ENCODE results near the gene BAK1.

BAK1 gene

DNA sequence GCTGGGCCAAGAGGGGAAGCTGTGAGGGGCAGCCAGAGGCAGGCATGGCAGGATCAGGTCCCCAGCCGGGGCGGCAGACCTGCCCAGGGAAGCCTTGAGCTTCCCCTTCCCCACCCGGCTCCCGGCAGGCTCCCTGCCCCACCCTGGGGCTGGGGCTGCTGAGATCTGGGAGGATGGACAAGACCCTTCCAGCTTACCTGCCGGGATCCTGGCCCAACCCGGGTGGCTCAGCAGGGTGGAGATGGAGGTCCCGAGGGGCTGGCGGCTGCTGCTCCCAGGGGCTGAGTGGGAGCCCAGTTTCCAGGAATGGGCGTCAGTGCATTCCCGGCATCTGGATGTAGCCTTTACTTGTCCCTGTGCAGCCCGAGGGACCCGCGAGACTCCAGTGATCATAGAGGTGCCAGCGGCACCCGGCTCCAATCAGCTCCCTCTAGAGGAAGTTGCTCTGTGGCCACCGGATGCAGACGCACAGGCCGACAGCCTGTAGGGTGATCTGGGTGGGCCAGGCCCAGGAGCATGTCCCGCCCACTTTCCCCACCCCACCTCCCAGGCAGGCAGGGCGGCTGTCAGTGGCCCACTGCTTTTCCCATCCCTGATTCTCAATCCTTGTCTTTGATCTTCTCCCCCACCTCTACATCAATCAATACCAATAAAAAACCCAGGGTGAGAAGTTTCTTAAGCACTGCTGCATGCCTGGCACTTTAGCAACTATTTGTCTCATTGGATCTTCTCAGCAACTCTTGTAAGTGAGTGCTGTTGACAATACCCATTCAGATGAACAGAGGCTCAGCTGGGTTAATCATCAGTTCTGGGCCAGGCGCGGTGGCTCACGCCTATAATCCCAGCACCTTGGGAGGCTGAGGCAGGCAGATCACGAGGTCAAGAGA, at the start of gene BAK1:
Gene BAK1, minus strand, starts transcription at position 449 of the 887 bp plus-strand sequence. CDS start 2,672 bp downstream, outside the sequence.
- H3K27ac ChIP-seq = peak within 1 kb of the TSS; percentile 76
- no peak for TF ChIP-seq ZFX (IDR thresholded peaks at IDR 0.05; ENCODE audit: borderline replicate concordance)
- TF ChIP-seq, protein P1, sequence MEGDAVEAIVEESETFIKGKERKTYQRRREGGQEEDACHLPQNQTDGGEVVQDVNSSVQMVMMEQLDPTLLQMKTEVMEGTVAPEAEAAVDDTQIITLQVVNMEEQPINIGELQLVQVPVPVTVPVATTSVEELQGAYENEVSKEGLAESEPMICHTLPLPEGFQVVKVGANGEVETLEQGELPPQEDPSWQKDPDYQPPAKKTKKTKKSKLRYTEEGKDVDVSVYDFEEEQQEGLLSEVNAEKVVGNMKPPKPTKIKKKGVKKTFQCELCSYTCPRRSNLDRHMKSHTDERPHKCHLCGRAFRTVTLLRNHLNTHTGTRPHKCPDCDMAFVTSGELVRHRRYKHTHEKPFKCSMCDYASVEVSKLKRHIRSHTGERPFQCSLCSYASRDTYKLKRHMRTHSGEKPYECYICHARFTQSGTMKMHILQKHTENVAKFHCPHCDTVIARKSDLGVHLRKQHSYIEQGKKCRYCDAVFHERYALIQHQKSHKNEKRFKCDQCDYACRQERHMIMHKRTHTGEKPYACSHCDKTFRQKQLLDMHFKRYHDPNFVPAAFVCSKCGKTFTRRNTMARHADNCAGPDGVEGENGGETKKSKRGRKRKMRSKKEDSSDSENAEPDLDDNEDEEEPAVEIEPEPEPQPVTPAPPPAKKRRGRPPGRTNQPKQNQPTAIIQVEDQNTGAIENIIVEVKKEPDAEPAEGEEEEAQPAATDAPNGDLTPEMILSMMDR (IDR thresholded peaks at IDR 0.05) = peak; percentile 74

DNA sequence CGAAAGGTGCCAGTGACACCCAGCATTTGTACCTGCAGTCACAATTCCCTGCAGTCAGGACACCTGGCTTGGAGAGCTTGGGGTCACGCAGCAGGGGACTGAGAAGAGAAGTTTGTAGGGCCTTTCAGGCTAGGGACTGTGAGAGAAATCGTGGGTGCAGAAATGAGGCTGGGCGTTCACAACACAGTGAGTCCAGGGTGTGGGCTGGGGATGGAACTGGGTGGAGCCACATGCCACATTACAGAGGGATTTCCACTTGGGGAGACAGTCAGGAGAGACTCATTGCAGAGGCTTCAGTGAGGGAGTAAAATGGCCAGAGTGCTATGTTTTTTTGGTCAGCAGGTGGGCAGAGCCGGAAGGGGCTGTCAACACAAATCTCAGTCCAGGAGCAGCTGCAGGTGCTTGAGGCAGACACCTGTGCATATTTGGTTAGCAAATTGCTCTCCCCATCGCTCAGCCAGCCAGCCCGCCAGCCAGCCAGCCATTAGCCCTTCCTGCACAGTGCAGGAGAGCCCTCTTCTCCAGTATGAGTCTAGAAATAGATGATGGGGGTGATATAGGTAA, 48.4 kb upstream of the BAK1 start:
- H3K27ac ChIP-seq = no peak overlapping the region
- no peak for TF ChIP-seq ZFX (IDR thresholded peaks at IDR 0.05; ENCODE audit: borderline replicate concordance)
- TF ChIP-seq, protein P1 (IDR thresholded peaks at IDR 0.05) = no peak

DNA sequence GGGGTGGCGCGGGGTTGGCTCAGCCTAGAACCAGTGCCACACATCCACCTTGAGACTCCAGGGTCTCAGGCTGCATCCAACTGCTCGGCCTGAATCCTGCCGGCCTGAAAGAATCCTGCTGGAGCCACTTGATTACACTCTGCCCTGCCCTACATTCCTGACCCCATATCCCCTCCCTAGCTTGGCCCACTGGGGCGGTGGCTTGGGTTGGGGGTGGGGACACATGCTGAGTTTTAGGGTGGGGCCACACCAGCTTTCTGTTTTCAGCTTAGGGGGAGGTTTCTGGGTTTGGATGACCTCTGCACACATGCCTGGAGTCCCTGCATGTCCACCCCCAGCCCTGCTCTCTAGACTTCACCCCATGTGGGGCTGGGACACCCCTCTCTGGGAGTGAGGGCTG, 47.8 kb upstream of the BAK1 start:
- no peak overlapping the region for H3K27ac ChIP-seq
- TF ChIP-seq, protein P1 (IDR thresholded peaks at IDR 0.05) = no peak
- TF ChIP-seq ZFX (IDR thresholded peaks at IDR 0.05; ENCODE audit: borderline replicate concordance) = no peak

DNA sequence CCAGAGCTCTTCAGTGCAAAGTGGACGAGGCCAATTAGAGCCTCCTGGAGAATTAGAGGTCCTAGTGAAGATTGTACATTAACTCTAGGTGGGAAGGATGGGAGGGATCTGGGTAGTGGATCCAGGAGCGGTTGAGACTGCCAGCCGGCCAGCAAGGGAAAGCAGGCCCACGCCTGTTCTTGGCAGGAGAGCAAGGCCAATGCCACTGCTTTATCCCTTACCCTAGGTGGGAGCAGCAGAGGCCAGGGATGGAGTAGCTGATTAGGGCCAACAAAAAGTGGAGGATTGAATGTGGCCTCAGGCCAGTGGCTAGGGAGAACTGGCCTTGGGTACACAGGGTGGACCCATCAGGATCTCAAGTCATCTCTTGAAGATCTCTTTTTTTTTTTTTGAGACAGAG, 44.8 kb upstream of the BAK1 start:
- TF ChIP-seq, protein P1 (IDR thresholded peaks at IDR 0.05) = no peak
- TF ChIP-seq ZFX (IDR thresholded peaks at IDR 0.05; ENCODE audit: borderline replicate concordance) = no peak
- H3K27ac ChIP-seq = no peak overlapping the region

GRCh38 chr6:33623895-33624381, 43.9 kb upstream of the BAK1 start:
- no peak overlapping the region for H3K27ac ChIP-seq
- TF ChIP-seq, protein P1 (IDR thresholded peaks at IDR 0.05) = no peak
- TF ChIP-seq ZFX (IDR thresholded peaks at IDR 0.05; ENCODE audit: borderline replicate concordance) = no peak

DNA sequence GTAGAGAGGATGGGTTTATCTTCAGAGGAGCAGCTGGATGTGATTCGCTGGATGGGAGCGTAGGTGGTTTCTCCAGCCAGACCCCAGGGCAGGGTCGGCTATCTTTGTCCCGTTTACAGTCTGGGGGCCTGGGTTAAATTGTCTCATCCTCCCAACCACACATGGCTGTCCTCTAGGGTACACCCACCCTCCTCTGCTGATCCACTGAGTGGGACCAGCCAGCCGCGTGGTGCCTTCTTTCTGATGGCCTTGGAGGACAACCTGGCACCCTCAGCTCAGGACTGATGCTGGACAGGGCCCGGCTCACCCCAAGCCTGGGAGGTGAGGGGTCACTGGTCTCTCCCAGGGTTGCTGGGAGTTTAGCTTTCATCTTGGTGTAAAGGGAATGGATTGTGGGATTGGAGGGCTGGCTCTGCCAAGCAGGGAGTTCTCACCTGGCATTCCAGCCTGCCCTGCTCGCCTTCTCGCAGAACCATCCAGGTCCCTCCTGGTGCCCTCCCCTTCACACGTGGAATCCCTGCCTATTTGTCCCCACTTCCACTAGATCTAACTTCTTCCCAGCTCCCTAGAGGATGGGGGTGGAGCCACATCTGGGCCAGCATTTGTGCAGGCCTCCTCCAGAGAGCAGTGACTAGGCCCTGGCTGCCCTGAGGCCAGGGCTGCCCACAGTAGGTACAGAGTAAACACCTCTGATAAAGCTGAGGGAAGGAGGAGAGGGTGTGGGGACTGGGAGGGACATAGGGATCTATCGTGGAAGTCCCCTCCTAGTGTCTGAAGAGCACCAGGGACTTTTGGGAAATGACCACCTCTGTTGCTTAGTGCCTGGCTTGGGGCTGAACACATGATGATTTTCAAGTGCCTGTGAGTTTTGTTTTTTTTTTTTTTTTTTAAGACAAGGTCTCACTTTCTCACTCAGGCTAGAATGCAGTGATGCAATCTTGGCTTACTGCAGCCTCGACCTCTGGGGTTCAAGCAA, 42.7 kb upstream of the BAK1 start:
- TF ChIP-seq ZFX (IDR thresholded peaks at IDR 0.05; ENCODE audit: borderline replicate concordance) = no peak
- TF ChIP-seq, protein P1 (IDR thresholded peaks at IDR 0.05) = no peak
- peak overlapping the region; percentile 71 for H3K27ac ChIP-seq
